HG02623 (cell line): ENCODE data around the gene DCST2.
"Not testable (repeated sequence)": the region's sequence is repeated elsewhere in the genome, so short reads cannot be mapped to it uniquely, and the experiment has no call there.

Source experiments
- ATAC-seq: cut with Tn5 transposase; IDR thresholded peaks from one replicate; pipeline ENCODE4 v1.9.1; 2021; ENCODE audit warnings: moderate library complexity; ENCODE audit not compliant: unreplicated experiment

DCST2 gene

GRCh38 chr1:155000726-155001424, 32.7 kb downstream of the DCST2 start:
- peak; percentile 34 for ATAC-seq

GRCh38 chr1:155000411-155000725, 33.2 kb downstream of the DCST2 start:
- ATAC-seq = no peak

GRCh38 chr1:154999571-155000410, 33.8 kb downstream of the DCST2 start:
- no peak for ATAC-seq

GRCh38 chr1:154998818-154999570, 34.6 kb downstream of the DCST2 start:
- ATAC-seq = no peak

GRCh38 chr1:154998201-154998780, 35.3 kb downstream of the DCST2 start:
- ATAC-seq = no peak

- no peak for ATAC-seq
Observed at GRCh38 chr1:154996966-154997701, 36.4 kb downstream of the DCST2 start.

GRCh38 chr1:154995301-154995983, 38.1 kb downstream of the DCST2 start:
- ATAC-seq = not testable (repeated sequence)

GRCh38 chr1:154994591-154994990, 39.0 kb downstream of the DCST2 start:
- ATAC-seq = no peak

- ATAC-seq = no peak
Observed at GRCh38 chr1:154994269-154994587, 39.4 kb downstream of the DCST2 start.

- ATAC-seq = no peak
Observed at GRCh38 chr1:154993572-154994268, 39.9 kb downstream of the DCST2 start, which contains the start of gene LENEP. Gene LENEP (plus strand): TSS chr1:154993586. CDS start chr1:154993608, 22 bp downstream.

GRCh38 chr1:154992721-154993571, 40.6 kb downstream of the DCST2 start:
- ATAC-seq = no peak

GRCh38 chr1:154990276-154990675, 43.3 kb downstream of the DCST2 start:
- no peak for ATAC-seq

- no peak for ATAC-seq
Observed at GRCh38 chr1:154989195-154989860, 44.3 kb downstream of the DCST2 start.

GRCh38 chr1:154988058-154988954, 45.3 kb downstream of the DCST2 start:
- ATAC-seq = no peak

GRCh38 chr1:154987326-154987725, 46.3 kb downstream of the DCST2 start:
- ATAC-seq = no peak

GRCh38 chr1:154986736-154987135, 46.8 kb downstream of the DCST2 start:
- ATAC-seq = not testable (repeated sequence)
